ENCODE results near the gene PSG7.
"Not testable (repeated sequence)": the region's sequence is repeated elsewhere in the genome, so short reads cannot be mapped to it uniquely, and the experiment has no call there.

DNA sequence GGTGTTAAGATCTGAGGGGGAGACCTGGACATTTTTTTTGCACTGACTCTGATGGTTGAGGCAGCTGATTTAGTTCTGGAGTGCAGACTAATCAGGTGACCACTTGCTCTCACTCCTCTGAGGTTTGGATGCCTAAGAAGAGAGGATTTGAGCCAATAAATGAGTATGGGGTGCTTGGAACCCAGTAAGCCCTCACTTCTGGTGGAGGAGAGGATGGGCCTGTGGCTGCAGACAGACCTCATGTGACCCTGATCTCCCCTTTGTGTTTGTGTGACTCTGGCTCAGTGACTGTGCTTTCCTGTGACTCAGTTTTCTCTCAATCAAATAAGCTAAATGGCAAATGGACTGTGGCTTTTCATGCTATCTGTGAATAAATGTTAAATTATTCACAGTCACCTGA lies 2.8 kb downstream of the PSG7 start:
- not testable (repeated sequence) for TF ChIP-seq EP300, POLR2A (IDR thresholded peaks at IDR 0.05)
- TF ChIP-seq, protein P1, sequence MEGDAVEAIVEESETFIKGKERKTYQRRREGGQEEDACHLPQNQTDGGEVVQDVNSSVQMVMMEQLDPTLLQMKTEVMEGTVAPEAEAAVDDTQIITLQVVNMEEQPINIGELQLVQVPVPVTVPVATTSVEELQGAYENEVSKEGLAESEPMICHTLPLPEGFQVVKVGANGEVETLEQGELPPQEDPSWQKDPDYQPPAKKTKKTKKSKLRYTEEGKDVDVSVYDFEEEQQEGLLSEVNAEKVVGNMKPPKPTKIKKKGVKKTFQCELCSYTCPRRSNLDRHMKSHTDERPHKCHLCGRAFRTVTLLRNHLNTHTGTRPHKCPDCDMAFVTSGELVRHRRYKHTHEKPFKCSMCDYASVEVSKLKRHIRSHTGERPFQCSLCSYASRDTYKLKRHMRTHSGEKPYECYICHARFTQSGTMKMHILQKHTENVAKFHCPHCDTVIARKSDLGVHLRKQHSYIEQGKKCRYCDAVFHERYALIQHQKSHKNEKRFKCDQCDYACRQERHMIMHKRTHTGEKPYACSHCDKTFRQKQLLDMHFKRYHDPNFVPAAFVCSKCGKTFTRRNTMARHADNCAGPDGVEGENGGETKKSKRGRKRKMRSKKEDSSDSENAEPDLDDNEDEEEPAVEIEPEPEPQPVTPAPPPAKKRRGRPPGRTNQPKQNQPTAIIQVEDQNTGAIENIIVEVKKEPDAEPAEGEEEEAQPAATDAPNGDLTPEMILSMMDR (IDR thresholded peaks at IDR 0.05), result not testable (repeated sequence)
